ENCODE data around the gene MFAP4. TPM values are rescaled to one million over a fixed set of nuclear protein-coding genes. Genes with fewer than 3 reads are reported as not detected.

The MFAP4 gene
- polyA plus RNA-seq, 3 donors: 0.12 to 0.73 (median 0.12) TPM

DNA sequence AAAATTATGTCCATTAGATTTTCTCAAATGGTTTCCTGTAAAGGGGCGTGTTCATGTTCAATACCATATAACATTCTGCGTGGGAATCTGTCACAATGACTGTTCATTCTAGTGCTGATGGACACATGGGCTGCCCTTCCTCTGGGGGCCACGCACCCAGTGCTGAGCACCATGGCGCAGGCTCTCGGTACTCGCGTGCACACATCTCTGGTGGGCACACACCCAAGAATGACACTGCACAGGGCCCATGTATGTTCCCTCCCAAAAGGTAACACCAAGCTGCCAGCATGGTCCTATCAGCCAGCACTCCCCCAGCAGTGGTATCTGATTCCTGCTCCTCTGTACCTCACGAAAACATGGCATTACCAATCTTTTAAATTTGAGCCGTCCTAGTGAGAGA lies 38.2 kb downstream of the MFAP4 start:
- no peaks in the 10 kb centered on the region for H3K79me2 ChIP-seq (ENCODE audit: insufficient read depth, low read length)
- 92% methylated on average over 7 of the region's 9 CpGs for WGBS (ENCODE audit: insufficient coverage)
- H3K9me3 ChIP-seq (replicated peaks in 1 of 2; ENCODE audit: control insufficient read depth in 1 of 2, insufficient read depth in 1 of 2, low read length in 2 of 2): no peaks in the 10 kb centered on the region

GRCh38 chr17:19348081-19348650 lies 38.8 kb downstream of the MFAP4 start:
- Histone ChIP-seq H2AFZ (ENCODE audit: insufficient read depth, low read depth, low read length, poor library complexity, severe bottlenecking) (no peak overlapping the region), H3K4me2 (replicated peaks; ENCODE audit: extremely low read depth, low read length, poor library complexity, severe bottlenecking) (no peak overlapping the region)
- H3K9me3 Mint-ChIP-seq: no peaks in the 10 kb centered on the region

More for the DNA sequence above, 38.2 kb downstream of the MFAP4 start:
- H2AFZ ChIP-seq (ENCODE audit: insufficient read depth, low read depth, low read length, poor library complexity, severe bottlenecking): no peak overlapping the region
- Mint-ChIP-seq H3K9me3 (no peaks in the 10 kb centered on the region), H3K27ac (no peak overlapping the region), H3K4me1 (no peaks in the 10 kb centered on the region), H3K36me3 (no peaks in the 10 kb centered on the region), H3K27me3 (ENCODE audit: low read depth in 3 of 3) (peaks cover 2 to 22% (median 6%) of the 10 kb centered on the region in 3 donors), H3K4me3 (no peak overlapping the region)
- no peak overlapping the region for H3K9ac ChIP-seq (ENCODE audit: insufficient read depth, low read length, poor library complexity, severe bottlenecking)
- no peaks in the 10 kb centered on the region for H3K27me3 ChIP-seq (ENCODE audit: control insufficient read depth in 2 of 2, insufficient read depth in 2 of 2, low read length in 2 of 2)
- no peak overlapping the region for H3K27ac ChIP-seq (ENCODE audit: low read depth in 1 of 2, low read length in 2 of 2)
- intact Hi-C loops (cut with micrococcal nuclease): no loop called here
- no peaks in the 10 kb centered on the region for H3K36me3 ChIP-seq (replicated peaks in 1 of 2; ENCODE audit: control insufficient read depth in 1 of 2, insufficient read depth in 2 of 2, low read length in 2 of 2)
- DNase-seq: no peak
- H3K4me1 ChIP-seq (ENCODE audit: control insufficient read depth in 1 of 2, insufficient read depth in 2 of 2, low read length in 2 of 2): no peaks in the 10 kb centered on the region
- H3K4me3 ChIP-seq (replicated peaks in 1 of 3; ENCODE audit: low read depth in 2 of 3, low read length in 3 of 3): no peak overlapping the region
- H4K20me1 ChIP-seq (ENCODE audit: insufficient read depth, low read length): no peaks in the 10 kb centered on the region
- no peak overlapping the region for H3K4me2 ChIP-seq (replicated peaks; ENCODE audit: extremely low read depth, low read length, poor library complexity, severe bottlenecking)
- TF ChIP-seq, protein P1, sequence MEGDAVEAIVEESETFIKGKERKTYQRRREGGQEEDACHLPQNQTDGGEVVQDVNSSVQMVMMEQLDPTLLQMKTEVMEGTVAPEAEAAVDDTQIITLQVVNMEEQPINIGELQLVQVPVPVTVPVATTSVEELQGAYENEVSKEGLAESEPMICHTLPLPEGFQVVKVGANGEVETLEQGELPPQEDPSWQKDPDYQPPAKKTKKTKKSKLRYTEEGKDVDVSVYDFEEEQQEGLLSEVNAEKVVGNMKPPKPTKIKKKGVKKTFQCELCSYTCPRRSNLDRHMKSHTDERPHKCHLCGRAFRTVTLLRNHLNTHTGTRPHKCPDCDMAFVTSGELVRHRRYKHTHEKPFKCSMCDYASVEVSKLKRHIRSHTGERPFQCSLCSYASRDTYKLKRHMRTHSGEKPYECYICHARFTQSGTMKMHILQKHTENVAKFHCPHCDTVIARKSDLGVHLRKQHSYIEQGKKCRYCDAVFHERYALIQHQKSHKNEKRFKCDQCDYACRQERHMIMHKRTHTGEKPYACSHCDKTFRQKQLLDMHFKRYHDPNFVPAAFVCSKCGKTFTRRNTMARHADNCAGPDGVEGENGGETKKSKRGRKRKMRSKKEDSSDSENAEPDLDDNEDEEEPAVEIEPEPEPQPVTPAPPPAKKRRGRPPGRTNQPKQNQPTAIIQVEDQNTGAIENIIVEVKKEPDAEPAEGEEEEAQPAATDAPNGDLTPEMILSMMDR (IDR thresholded peaks at IDR 0.05): no peak

More at GRCh38 chr17:19348081-19348650, 38.8 kb downstream of the MFAP4 start:
- Histone ChIP-seq H3K36me3 (replicated peaks in 1 of 2; ENCODE audit: control insufficient read depth in 1 of 2, insufficient read depth in 2 of 2, low read length in 2 of 2) (no peaks in the 10 kb centered on the region), H3K4me3 (replicated peaks in 1 of 3; ENCODE audit: low read depth in 2 of 3, low read length in 3 of 3) (no peak overlapping the region), H3K9me3 (replicated peaks in 1 of 2; ENCODE audit: control insufficient read depth in 1 of 2, insufficient read depth in 1 of 2, low read length in 2 of 2) (no peaks in the 10 kb centered on the region), H4K20me1 (ENCODE audit: insufficient read depth, low read length) (no peaks in the 10 kb centered on the region), H3K4me1 (ENCODE audit: control insufficient read depth in 1 of 2, insufficient read depth in 2 of 2, low read length in 2 of 2) (no peaks in the 10 kb centered on the region), H3K27ac (ENCODE audit: low read depth in 1 of 2, low read length in 2 of 2) (no peak overlapping the region), H3K27me3 (ENCODE audit: control insufficient read depth in 2 of 2, insufficient read depth in 2 of 2, low read length in 2 of 2) (no peaks in the 10 kb centered on the region), H3K79me2 (ENCODE audit: insufficient read depth, low read length) (no peaks in the 10 kb centered on the region), H3K9ac (ENCODE audit: insufficient read depth, low read length, poor library complexity, severe bottlenecking) (no peak overlapping the region)
- 86% methylated on average over 2 of the region's 9 CpGs for WGBS (ENCODE audit: insufficient coverage)
- no peak for DNase-seq
- H3K4me1 Mint-ChIP-seq: no peaks in the 10 kb centered on the region
- H3K27ac Mint-ChIP-seq: no peak overlapping the region
- TF ChIP-seq, protein P1 (IDR thresholded peaks at IDR 0.05): no peak
- H3K27me3 Mint-ChIP-seq (ENCODE audit: low read depth in 3 of 3): peaks cover 2 to 17% (median 7%) of the 10 kb centered on the region in 3 donors
- no peak overlapping the region for H3K4me3 Mint-ChIP-seq
- intact Hi-C loops (cut with micrococcal nuclease): no loop called here
- H3K36me3 Mint-ChIP-seq: no peaks in the 10 kb centered on the region
